Esophagus muscularis mucosa (tissue), 3 donors: Measurements from ENCODE around the gene AACS.

ENCODE experiments used
- POLR2A ChIP-seq: fragments of 450-650 bp; IDR thresholded peaks from one replicate; pipeline ENCODE4 v1.6.1; 2017; ENCODE audit warnings: antibody characterized with exemption, moderate library complexity, mild to moderate bottlenecking, low read depth
- POLR2AphosphoS5 ChIP-seq, 2 donors: sonication (generic); formaldehyde crosslinking; IDR thresholded peaks; one replicate each; pipeline ENCODE4 v1.6.1; 2017; ENCODE audit warnings: antibody characterized with exemption in 2 of 2
- TF ChIP-seq, protein P1 (sequence below), 3 experiments: fragments of 200-600 bp in 2 of 3; fragments of 450-650 bp in 1 of 3; sonication (generic) in 2 of 3; IDR thresholded peaks; one replicate each; pipeline ENCODE4 v1.5.1; 2017 to 2019; ENCODE audit warnings: antibody characterized with exemption in 3 of 3, mild to moderate bottlenecking in 2 of 3, moderate library complexity in 1 of 3

DNA sequence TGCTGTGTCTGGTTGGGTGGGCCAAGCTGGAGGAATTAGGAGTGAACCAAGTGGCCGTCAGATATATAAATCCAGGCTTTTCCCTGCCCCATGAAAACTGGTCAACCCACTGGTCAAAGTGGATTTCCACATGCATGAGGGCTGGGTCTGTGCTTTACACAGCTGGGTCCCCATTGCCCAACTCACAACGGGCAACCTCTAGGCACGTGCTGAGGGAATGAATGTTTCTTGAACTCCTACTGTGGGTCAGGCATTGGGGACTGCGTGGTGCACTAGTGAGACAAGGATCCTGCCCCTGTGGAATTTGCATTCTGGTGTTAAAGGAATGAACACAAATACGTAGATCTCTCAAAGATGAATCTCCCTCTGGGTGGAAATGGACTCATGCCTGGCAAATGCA, 7.5 kb upstream of the AACS start:
- TF ChIP-seq, protein P1, sequence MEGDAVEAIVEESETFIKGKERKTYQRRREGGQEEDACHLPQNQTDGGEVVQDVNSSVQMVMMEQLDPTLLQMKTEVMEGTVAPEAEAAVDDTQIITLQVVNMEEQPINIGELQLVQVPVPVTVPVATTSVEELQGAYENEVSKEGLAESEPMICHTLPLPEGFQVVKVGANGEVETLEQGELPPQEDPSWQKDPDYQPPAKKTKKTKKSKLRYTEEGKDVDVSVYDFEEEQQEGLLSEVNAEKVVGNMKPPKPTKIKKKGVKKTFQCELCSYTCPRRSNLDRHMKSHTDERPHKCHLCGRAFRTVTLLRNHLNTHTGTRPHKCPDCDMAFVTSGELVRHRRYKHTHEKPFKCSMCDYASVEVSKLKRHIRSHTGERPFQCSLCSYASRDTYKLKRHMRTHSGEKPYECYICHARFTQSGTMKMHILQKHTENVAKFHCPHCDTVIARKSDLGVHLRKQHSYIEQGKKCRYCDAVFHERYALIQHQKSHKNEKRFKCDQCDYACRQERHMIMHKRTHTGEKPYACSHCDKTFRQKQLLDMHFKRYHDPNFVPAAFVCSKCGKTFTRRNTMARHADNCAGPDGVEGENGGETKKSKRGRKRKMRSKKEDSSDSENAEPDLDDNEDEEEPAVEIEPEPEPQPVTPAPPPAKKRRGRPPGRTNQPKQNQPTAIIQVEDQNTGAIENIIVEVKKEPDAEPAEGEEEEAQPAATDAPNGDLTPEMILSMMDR (IDR thresholded peaks at IDR 0.05) = no peak
- TF ChIP-seq POLR2AphosphoS5 (IDR thresholded peaks at IDR 0.05) = no peak
- no peak for TF ChIP-seq POLR2A
